Fibroblast of mammary gland (primary cell): ENCODE results near the gene CRYZL1.

Source experiments
- DNase-seq: peaks from one replicate; pipeline ENCODE4 v3.0.0-alpha.2; 2010; ENCODE audit warnings: low read depth
- H3K4me3 ChIP-seq: 2 replicates; pipeline ENCODE4 v1.5.1; 2011; ENCODE audit warnings: low read depth, mild to moderate bottlenecking, low read length, moderate library complexity; ENCODE audit not compliant: control insufficient read depth
- TF ChIP-seq, protein P1 (sequence below): conservative IDR thresholded peaks from 2 replicates; pipeline ENCODE4 v1.5.1; 2011; ENCODE audit warnings: low read depth, low read length, inconsistent platforms; ENCODE audit not compliant: control insufficient read depth, insufficient read depth

The CRYZL1 gene

GRCh38 chr21:33657124-33657820 is 15.7 kb upstream of the CRYZL1 start:
- TF ChIP-seq, protein P1, sequence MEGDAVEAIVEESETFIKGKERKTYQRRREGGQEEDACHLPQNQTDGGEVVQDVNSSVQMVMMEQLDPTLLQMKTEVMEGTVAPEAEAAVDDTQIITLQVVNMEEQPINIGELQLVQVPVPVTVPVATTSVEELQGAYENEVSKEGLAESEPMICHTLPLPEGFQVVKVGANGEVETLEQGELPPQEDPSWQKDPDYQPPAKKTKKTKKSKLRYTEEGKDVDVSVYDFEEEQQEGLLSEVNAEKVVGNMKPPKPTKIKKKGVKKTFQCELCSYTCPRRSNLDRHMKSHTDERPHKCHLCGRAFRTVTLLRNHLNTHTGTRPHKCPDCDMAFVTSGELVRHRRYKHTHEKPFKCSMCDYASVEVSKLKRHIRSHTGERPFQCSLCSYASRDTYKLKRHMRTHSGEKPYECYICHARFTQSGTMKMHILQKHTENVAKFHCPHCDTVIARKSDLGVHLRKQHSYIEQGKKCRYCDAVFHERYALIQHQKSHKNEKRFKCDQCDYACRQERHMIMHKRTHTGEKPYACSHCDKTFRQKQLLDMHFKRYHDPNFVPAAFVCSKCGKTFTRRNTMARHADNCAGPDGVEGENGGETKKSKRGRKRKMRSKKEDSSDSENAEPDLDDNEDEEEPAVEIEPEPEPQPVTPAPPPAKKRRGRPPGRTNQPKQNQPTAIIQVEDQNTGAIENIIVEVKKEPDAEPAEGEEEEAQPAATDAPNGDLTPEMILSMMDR: no peak
- DNase-seq: no peak
- H3K4me3 ChIP-seq: no peak overlapping the region

DNA sequence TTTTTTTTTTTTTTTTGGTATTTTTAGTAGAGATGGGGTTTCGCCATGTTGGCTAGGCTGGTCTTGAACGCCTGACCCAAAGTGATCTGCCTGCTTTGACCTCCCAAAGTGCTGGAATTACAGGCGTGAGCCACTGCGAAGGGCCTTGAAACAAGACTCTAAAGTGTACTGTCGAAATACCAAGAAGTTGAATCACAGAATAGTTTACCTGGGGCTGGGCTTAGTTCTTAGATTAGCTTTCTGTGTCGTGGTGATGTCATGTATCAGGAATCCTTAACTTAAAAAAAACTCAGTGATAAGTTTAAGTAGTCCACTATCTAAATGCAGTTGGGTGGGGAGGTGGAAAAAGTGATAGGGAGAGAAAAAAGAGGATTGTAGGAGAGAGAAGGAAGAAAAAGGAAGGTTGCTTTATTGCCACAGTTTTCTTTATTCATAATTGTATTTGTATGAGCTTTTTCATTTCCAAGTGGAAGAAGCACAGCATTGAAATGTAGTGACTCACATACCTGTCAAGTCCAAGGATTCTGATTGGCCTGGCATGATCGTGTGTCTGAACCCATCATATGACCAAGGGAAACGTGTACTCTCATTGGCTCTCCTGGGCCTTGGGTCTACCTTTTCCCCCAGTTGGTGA is 14.2 kb upstream of the CRYZL1 start:
- DNase-seq: peak; percentile 65
- H3K4me3 ChIP-seq: no peak overlapping the region
- TF ChIP-seq, protein P1: no peak

GRCh38 chr21:33654412-33654811 is 12.9 kb upstream of the CRYZL1 start:
- TF ChIP-seq, protein P1: no peak
- no peak overlapping the region for H3K4me3 ChIP-seq
- no peak for DNase-seq

GRCh38 chr21:33651965-33652680 is 10.6 kb upstream of the CRYZL1 start:
- DNase-seq: no peak
- H3K4me3 ChIP-seq: no peak overlapping the region
- TF ChIP-seq, protein P1: no peak

GRCh38 chr21:33650929-33651509 is 9.5 kb upstream of the CRYZL1 start:
- TF ChIP-seq, protein P1: no peak
- DNase-seq: no peak
- H3K4me3 ChIP-seq: no peak overlapping the region

GRCh38 chr21:33650230-33650629 is 8.7 kb upstream of the CRYZL1 start:
- DNase-seq: no peak
- no peak overlapping the region for H3K4me3 ChIP-seq
- TF ChIP-seq, protein P1: no peak
